Ammon's horn (tissue), 1 donor: ENCODE results near the gene TSPAN9.

ENCODE experiments used
- DNase-seq: peaks from one replicate; pipeline ENCODE4 v3.0.0-alpha.2; 2016; ENCODE audit warnings: low spot score

Gene TSPAN9

DNA sequence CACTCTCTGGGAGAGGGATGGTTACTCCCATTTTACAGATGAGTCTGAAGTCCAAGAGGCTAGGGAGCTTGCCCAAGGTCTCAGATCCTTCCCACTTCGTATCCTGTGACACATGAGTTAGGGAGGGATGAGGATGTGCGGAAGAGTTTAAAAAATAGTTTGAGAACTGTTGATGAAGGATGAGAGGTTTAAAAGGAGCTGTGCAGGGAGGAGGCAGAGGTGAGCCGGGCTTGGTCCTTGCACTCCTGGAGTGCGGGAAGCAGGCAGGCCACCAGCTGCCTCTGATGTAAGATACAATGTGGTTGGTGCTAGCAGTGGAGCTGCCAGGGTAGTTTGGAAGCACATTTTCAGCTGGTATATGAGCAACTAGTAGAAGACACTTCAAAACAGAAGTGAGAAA lies 46.5 kb downstream of the TSPAN9 start:
- DNase-seq: no peak

DNA sequence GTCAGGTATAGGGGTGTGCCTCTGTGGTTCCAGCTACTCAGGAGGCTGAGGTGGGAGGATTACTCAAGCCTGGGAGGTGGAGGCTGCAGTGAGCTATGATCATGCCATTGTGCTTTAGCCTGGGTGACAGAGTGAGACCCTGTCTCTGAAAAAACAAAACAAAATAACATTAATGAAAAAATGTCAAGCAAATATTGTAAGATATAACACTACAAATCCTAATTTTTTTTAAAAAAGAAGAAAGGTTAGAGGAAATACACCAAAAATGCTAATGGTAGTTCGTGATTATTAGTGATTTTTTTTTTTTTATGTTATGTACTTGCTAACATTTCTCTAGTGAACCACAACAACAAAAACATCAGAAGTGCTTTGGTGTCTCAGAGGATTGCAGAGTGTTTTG lies 47.7 kb downstream of the TSPAN9 start:
- no peak for DNase-seq

DNA sequence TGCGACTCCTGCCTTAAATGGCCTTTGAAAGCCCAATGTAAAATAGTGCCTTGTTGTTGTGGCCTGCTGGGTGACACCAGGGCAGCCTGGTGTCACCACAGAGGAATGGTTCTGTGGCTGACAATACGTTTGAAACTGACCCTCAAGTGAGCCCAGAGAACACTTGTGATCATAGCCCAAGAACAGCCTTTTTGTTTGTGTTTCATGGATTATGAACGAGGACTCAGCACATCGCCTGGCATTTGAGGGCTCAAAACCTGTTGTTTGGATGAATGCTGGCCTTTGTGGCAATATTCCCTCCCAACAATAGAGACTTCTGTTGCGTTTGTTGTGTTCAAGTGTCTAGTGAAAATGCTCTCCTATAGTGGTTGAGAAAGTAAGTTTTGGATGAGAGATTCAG lies 48.5 kb downstream of the TSPAN9 start:
- peak; percentile 55 for DNase-seq

DNA sequence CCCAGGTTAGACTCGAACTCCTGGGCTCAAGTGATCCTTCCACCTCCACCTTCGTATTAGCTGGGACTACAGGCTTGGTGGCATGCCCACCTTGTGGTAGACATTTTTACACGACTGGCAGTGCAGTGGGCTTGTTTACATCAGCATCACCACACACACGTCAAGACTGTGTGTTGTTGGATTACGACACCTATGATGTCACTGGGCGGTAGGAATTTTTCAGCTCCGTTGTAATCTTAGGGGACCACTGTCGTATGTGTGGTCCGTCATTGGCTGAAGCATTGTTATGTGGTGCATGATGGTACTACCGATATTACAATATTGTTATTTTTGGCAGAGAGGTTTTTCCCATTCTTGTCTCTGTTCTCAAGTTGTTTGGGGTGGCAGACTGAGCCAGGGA lies 50.7 kb downstream of the TSPAN9 start:
- DNase-seq: no peak

DNA sequence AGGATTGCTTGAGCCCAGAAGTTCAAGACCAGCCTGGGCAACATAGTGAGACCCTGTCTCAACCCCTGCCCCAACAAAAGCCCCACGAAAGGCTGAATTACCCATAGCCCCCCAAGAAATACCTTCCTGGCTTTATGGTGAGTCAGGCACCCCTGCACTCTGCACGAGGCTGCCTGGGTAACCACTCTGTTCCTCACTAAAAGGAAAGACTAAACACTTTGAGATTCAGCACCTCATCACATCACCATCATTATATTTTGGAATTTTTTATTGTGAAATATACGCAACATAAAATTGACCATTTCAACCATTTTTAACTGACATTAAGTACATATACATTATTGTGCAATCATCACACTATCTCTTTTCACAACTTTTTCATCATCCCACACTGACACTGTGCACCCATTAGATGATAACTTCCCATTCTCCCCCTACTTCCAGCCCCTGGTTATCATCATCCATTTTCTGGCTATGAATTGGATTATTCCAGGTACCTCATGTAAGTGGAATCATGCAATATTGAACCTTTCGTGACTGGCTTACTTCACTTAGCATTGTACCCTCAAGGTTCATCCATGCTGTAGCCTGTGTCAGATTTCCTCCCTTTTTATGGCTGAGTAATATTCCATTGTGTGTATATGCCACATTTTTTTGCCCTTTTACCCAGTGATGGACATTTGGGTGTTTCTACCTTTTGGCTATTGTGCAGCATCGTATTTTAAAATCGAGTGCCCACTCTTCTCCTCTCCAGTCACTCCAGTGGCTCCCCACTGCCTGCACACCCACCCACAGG lies 51.5 kb downstream of the TSPAN9 start:
- DNase-seq: no peak

DNA sequence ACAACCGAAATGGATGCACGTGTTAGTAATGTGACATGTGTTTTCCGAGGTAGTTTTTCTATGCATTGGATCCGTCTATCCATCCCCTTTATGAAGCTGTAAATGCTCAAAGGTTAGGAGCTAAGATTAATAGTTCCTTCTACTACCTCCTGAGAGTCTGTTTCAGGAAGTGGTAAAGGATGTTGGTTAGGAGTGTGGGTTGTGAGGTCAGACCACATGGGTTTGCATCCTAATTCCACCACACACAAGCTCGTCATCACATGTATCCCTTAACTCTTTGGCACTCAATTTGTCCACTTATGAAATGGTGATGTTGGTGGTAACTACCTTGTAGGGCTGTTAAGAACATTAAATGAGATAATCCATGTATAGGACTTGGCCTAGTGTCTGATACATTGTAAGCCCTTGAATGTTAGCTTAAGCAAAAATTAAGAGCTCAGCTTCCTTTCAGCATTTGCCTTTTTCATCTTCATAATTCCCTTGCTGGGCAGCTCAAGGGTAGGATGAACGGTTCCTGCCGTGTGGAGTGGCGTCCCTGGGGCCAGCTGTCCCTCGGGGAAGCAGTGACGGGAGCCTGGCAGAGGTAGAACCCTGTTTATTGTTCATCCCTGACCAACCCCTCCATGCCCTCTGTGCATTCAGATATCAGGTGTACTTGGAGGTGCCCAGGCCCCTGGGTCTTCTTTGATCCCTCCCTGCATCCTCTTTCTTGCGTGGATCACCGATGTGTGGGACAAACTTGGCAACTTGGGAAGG lies 52.3 kb downstream of the TSPAN9 start:
- DNase-seq: no peak

DNA sequence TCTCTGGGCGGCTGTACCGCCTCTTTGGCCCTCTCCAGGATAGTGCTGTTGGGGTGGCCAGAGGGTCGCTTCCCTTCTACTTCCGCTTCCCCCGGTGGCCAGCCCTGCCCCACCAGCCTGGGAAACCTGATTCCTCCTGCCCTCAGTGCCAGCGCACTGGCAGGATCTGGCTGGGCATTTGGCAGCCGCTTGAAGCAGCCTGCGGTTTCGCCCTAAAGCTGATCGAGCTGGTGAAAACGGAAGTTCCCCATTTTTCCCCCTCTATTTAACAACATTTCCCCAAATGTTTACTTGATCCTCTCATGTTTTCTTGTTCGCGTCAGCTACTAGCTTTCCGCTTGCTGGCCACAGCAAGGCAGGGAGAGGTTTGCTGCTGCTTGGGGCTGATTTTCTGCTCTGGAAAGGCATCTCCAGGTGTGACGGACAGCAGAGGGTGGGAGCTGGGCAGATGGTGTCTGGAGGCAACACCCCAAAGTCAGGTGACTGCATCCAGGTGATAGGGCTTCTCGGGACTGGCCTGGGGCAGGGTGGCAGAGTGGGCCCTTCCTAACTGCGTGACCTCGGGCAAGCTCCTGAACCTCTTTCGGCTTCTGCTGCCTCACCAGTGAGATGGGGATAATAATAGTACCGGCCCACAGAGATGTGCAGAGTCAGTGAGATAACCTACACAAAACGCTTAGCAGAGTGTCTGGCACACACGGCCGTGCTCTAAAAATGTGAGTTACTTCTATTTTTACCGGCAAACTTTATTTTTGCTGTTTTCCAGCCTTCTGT lies 53.1 kb downstream of the TSPAN9 start:
- DNase-seq: no peak

DNA sequence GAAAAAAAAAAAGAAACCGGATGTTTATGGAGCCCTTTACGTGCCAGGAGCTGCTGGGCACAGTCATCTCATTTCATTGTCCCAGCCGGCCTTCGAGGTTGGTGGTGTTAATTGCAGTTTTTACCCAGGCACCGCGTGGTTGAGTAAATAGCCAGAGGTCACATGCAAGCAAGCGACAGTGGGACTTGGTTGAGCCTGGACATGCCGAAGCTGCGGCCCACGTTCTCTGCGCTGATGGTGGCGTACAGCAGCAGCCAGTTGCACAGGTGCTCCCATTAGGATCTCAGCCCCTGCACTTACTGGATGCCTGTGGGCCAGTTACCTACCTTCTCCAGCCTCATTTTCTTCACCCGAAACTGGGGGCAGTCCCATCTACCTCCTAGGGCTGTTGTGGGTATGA lies 54.0 kb downstream of the TSPAN9 start:
- DNase-seq: no peak

DNA sequence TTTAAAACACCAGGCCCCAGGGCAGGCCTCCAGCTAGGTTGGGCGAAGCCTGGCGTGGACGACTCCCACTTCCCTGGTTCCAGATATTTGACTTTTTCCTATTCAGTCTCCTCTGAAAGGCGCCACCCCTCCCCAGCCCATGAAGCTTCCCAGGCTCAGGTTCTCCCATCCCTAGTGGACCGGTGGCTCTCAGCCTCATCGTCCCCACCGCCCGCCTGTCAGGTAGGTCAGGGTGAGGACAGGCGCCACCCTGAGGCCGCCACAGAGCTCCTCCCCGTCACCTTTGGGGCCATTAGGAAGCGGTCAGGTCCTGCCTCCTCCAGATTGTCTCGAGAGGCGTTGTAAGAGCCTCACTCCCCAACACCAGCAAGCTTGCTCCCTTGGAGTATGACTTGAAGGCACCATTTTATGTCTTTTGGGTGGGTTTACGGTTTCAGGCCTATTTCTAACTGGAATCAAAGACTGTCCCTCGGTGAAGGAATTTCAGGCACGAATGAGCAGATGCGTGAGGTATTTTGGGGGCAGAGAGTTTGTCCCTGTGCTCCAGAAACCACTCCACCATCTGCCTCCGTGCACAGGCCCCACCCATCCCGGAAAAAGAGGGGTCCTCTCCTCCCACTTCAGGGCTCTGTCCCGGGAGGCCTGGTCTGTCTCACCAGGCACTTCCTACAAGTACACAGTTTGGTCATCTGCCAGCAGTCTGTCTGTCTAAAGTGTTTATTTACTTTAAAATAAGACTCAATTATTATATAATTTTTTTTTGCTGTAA lies 55.6 kb downstream of the TSPAN9 start:
- DNase-seq: no peak

DNA sequence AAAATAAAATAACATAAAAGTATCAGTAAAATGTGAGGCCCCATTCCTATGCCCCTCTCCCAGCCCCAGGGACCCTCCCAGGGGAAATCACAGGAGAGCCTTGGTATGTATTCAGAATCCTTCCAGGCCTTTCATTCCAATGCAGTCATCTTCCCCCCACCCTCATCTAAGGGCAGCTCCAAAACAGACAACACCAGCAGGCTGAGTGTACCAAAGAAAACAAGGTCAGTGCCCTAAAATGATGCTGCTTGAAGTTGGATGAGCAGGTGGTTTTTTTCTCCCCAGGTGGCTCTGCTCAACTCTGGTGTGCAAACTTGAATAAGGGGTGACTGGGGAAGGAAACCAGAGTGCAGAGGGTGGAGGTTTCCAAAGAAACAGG lies 56.2 kb downstream of the TSPAN9 start:
- no peak for DNase-seq

DNA sequence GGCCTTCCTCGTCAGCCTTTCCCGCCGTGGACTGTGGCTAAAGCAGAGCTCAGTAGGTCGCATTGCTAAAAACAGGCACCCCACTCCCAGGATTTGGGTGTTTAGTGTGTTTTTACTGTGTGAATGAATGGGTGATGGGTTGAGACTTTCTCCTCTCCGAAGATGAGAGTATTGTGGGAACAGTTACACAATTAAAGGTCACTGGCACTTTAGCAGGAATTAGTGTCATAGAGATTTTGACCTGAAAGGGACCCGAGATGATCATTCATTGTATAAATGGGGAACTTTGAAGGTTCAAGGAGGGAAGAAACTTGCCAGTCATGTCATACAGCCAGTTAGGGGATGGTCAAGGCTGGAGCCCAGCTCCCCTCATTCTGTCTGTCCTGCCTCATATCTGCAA lies 56.9 kb downstream of the TSPAN9 start:
- no peak for DNase-seq

DNA sequence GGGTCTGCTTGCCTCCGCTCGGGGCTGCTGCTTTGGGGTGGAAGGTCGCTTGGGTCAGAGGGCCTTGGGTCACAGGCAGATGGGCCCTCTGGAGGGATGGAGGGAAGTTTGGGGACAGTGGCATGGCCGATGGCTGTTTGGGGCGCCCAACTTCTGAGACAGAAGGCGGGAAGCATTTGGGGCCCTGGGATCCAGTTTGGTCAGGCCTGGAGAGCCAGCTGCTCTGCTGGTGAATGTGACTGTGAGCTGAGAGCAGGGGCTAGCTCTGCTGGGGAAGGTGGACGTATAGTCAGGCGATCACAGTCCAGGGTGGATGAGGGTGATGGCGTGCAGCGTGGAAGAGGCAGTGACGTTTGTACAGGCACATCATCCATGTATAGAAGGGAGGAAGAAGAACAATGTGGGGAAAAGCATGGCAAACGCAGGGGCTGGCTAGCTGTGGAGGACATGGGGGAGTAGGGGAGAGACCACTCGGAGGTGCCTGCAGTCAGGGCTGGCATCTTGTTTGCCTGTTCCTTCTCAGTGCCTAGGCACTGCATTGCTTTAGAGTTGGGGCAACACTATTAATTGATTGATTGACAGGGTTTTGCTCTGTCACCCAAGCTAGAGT lies 57.5 kb downstream of the TSPAN9 start:
- no peak for DNase-seq

DNA sequence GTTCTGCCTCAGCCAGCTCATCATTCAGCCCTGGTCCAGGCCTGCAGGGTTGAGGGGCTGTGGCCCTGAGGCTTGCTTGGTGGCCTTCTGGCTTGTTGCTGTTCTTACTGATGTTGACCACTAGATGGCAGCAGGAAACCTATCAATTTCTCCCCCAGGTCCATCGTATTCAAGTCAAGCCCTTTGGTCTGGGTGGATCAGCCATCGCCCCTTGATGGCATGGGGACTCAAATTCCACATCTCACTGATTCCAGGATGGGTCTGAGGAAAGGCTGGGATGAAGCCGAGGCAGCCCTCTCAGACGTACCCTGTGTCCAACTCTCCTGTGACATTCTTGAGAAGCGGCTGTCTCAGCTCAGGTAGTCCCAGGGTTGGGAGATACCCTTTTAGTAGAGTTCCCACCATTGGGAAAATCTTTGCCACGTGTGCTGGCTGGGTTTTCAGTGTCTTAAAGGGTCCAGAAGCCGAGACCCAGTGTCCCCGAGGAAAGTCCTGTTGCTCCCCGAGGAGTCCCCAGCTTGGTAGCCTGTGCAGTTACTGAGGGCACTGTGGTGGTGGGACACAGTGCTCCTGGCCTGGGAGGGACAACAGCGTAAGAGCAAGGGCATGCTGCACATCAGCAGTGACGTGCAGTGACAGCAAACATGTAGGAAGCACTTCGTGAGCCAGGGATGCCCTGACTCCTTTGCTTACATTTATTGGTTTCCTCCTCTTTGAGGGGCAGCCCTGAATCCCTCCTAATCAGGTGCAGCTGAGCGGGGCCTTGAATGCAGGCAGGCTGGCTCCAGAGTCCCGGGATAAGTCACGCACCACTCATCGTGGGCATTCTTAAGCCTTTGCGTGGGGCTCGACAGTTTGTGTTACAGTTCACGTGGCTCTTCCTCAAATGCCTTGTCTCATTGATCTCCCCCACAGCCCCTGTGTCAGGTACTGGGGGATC lies 58.6 kb downstream of the TSPAN9 start:
- peak; percentile 85 for DNase-seq

DNA sequence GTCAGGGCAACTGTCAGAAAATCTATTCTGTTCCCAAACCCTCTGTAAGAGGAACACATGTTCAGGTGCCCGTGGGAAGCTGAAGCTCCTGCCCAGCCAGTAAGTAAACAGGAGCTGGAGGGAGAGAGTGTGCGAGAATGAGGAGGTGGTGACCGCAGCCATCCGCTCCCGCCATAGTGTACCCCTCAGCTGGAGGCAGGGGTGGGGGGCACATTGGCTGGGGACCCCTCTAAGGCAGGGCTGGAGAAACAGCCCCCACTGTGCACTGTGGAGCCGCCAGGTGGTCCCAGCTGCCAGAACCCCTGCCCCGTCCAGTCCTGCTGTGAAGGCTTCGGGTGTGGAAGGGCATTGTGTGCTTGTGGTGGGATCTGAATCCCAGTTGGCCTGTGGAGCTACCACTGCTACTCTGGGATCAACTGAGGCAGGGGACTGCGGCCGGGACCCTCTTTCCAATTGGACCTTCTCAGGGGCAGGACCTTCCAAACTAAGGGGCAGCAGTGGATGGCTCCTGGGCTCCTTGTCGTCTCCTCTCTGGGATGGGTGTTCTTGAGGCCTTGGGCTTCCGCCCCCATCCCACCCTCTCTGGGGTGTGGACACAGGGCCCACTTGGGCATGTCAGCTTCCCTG lies 59.6 kb downstream of the TSPAN9 start:
- DNase-seq: no peak

DNA sequence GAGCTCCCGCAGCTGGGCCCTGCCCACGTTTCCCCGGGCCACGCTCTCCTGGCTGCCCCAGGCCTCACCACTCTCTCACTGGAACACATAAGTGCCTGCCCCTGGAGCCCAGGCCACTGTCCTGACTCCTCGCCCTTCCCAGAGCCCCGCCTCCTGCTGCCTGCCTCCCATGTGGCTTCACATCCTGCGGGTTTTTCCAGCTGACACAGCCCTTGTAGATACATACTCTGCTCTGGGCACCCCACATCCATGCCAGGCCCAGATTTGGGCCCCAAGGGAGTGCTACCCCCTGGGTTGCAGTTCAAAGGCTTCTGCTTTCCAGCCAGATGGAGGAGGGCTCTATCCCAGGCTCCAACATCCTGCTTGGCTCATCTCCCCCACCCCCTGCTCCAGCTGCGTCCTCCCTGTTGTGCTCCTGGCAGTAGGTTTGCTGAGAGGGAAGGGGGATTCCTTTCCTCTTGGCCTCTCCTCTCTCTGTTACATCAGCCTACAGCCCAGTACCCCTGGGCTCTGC lies 60.1 kb downstream of the TSPAN9 start:
- no peak for DNase-seq

DNA sequence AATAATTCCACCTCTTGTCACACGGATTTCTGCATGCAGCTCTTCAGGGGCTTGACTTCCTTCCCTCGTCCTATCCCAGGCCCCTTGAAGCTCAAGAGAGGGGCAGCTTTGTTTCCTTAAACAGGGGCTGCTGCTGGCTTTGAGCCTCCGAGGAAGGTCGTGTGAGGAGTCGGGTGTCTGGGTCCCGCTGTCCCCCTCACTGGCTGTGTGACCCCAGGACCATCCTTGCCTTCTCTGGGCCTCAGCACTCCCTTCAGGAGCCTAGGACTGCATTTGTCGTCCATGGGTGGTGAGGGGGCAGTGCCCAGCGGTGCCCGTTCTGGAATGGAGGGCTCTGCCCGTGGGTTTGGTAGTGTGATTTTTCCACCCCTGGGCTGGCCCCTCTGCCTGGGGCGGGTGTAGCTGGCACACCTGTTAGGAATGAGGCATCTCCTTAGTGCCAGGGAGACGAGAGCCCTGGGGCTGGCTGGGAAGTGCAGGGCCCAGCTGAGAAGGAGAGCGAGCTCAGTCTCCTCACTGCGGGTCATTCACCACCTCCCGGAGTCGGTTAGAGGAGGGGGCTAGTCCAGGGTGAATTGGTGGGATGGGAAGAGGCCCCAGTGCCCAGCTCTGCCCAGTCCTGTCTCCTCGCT lies 60.8 kb downstream of the TSPAN9 start:
- DNase-seq: no peak

DNA sequence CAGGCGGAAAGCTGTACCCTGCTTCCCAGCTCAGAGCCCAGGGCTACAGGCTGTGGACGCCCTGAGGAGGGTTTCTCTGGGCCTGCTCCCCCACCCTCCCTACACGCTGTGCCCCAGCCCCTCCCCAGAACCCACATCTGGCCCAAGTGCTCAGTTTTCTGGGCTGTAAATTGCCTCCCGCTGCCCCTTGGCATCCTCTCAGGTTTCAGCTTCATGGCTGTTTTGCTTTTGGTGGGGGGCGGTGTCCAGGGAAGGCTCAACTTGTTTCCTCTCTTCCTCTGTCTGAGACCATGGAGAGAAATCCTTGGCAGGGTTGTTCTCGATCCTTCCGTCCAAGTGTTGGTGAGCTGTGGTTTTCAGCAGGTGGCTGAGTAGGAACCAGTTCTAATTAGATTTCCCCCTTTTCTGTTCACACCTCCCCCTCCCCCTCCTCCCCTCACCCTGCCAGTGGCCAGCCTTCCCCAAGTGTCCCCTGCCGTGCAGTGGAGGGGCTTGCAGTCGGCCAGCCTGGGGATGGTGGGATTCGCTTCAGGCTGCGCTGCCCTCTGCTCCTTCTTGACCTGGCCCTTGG lies 61.8 kb downstream of the TSPAN9 start:
- no peak for DNase-seq

DNA sequence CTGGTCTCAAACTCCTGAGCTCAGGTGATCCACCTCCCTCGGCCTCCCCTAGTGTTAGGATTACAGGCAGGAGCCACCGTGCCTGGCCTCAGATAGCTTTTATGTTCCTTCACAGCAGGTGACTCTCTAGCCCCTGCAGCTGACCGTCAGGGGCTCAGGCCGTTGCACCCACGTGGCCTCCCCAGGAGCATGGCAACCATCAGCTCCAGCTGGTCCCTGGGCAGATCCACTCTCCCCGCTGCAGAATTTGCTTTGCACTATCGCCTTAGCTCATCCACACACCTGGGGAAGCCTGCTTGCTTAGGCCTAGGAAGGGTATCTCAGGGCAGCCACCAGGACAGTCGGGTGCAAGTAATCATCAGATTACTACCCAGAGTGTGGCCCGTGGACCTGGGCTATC lies 62.6 kb downstream of the TSPAN9 start:
- DNase-seq: no peak

DNA sequence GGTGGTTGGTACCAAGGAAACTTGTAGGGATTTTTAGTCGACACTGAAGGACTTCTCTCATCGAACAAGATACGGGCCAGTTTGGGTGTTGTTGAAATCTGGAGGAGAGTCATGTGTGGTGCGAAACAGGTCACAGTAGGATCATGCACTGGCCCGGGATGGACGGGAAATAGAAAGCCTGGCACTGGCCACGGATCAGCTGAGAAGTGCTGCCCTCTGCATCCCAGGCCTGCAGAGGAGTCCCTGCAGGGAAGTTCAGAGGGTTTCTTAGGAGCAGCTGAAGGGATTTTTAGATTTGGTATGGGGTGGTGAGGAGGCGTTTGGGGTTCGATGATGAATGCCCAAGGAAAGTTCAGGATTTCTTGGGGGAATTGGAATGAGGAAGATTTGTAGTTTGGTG lies 63.1 kb downstream of the TSPAN9 start:
- no peak for DNase-seq
